Prostate gland (tissue), 2 donors: Measurements from ENCODE around the gene PAGE2B. TPM values are rescaled to one million over a fixed set of nuclear protein-coding genes. Genes with fewer than 3 reads are reported as not detected.

Experiments used
- DNase-seq: peaks from one replicate; pipeline ENCODE4 v3.0.0-alpha.2; 2019; ENCODE audit warnings: low spot score
- H3K27ac ChIP-seq, 2 donors: fragments of 200-600 bp; sonication (generic); 2 replicates each; pipeline ENCODE4 v1.5.1; 2017 to 2019
- H3K27me3 ChIP-seq: fragments of 200-600 bp; sonication (generic); replicated peaks from 2 replicates; pipeline ENCODE4 v1.5.1; 2019; ENCODE audit not compliant: insufficient read depth
- H3K36me3 ChIP-seq, 2 donors: fragments of 200-600 bp; sonication (generic); 1 replicate in 1 of 2; 2 replicates in 1 of 2; pipeline versions ENCODE4 v1.5.1 to v1.8.1; 2017 to 2019
- H3K4me1 ChIP-seq: fragments of 200-600 bp; sonication (generic); replicated peaks from 2 replicates; pipeline ENCODE4 v1.5.1; 2019
- H3K4me3 ChIP-seq, 2 donors: fragments of 200-600 bp; sonication (generic); 2 replicates each; pipeline ENCODE4 v1.5.1; 2017 to 2019
- H3K9me3 ChIP-seq: fragments of 200-600 bp; sonication (generic); 2 replicates; pipeline ENCODE4 v1.5.1; 2017
- CTCF ChIP-seq, 4 experiments: fragments of 200-600 bp in 2 of 4; fragments of 450-650 bp in 2 of 4; sonication (generic) in 2 of 4; IDR thresholded peaks; 1 replicate in 3 of 4; 2 replicates in 1 of 4; pipeline ENCODE4 v1.5.1; 2016 to 2019; ENCODE audit warnings: antibody characterized with exemption in 4 of 4, mild to moderate bottlenecking in 2 of 4, moderate library complexity in 2 of 4
- POLR2A ChIP-seq: fragments of 450-650 bp; IDR thresholded peaks from one replicate; pipeline ENCODE4 v1.6.1; 2016; ENCODE audit warnings: antibody characterized with exemption, mild to moderate bottlenecking
- POLR2AphosphoS5 ChIP-seq: sonication (generic); formaldehyde crosslinking; IDR thresholded peaks from one replicate; pipeline ENCODE4 v1.6.1; 2017; ENCODE audit warnings: antibody characterized with exemption
- WGBS: methylation state at CpG from one replicate; pipeline ENCODE4 v1.1.5; 2018; 5-methylcytosine and 5-hydroxymethylcytosine counted together
- intact Hi-C: fragments of 100-400 bp; cut with DNase I; formaldehyde crosslinking; loops from one replicate; pipeline ENCODE4 v1.14.2; 2022
- total RNA-seq, 2 donors: library from RNA; depleted of rRNA; stranded (reverse); fragments of >200 nt; gene quantifications; one replicate each; pipeline ENCODE4 v1.1.0, GENCODE V29; 2016

Gene PAGE2B
- total RNA-seq, 2 donors from 2014 or later, result 17.3 TPM; not detected in 1

GRCh38 chrX:55098691-55099090, 23.9 kb downstream of the PAGE2B start:
- TF ChIP-seq POLR2A, result no peak
- no peak for TF ChIP-seq CTCF (IDR thresholded peaks at IDR 0.05)
- TF ChIP-seq POLR2AphosphoS5, result no peak
- Histone ChIP-seq H3K4me3 (no peak overlapping the region), H3K4me1 (no peaks in the 10 kb centered on the region), H3K36me3 (no peaks in the 10 kb centered on the region), H3K27me3 (no peaks in the 10 kb centered on the region), H3K27ac (no peak overlapping the region), H3K9me3 (no peaks in the 10 kb centered on the region)
- 44% methylated on average over 2 of the region's 2 CpGs for WGBS
- intact Hi-C loops, result no loop called here
- no peak for DNase-seq

DNA sequence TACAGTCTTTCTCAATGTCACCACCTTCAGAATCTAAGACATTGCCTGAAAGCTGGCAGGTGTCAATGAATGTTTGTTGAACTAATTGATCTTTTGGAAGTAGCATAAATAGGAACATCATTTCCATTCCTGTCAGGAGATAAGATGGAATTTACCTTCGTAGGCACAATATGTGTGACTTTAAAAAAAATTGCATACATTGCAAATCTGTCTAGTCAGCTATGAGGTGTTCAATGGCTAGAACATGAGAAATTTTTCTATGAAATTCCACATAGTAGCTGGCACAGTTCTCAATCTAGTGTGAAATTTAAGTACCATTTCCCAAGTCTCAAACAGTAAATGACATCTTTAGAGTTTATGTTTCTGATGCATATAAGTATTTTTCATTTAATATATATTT, 24.3 kb downstream of the PAGE2B start:
- no peaks in the 10 kb centered on the region for H3K4me1 ChIP-seq
- no peak for DNase-seq
- TF ChIP-seq POLR2A, result no peak
- no peak for TF ChIP-seq CTCF (IDR thresholded peaks at IDR 0.05)
- no peak for TF ChIP-seq POLR2AphosphoS5
- no peak overlapping the region for H3K4me3 ChIP-seq
- WGBS, result 57% methylated on average over 1 of the region's 1 CpG
- no peaks in the 10 kb centered on the region for H3K36me3 ChIP-seq
- intact Hi-C loops, result no loop called here
- H3K9me3 ChIP-seq, result no peaks in the 10 kb centered on the region
- H3K27me3 ChIP-seq, result no peaks in the 10 kb centered on the region
- no peak overlapping the region for H3K27ac ChIP-seq

- H3K4me1 ChIP-seq, result no peaks in the 10 kb centered on the region
- H3K27ac ChIP-seq, result no peak overlapping the region
- H3K4me3 ChIP-seq, result no peak overlapping the region
- no peaks in the 10 kb centered on the region for H3K27me3 ChIP-seq
- intact Hi-C loops, result no loop called here
- DNase-seq, result no peak
- H3K9me3 ChIP-seq, result no peaks in the 10 kb centered on the region
- WGBS, result 65% methylated on average over 3 of the region's 3 CpGs
- TF ChIP-seq POLR2AphosphoS5, result no peak
- no peak for TF ChIP-seq POLR2A
- no peak for TF ChIP-seq CTCF (IDR thresholded peaks at IDR 0.05)
- H3K36me3 ChIP-seq, result no peaks in the 10 kb centered on the region
These were observed 27.9 kb downstream of the PAGE2B start for GRCh38 chrX:55102754-55103153.

DNA sequence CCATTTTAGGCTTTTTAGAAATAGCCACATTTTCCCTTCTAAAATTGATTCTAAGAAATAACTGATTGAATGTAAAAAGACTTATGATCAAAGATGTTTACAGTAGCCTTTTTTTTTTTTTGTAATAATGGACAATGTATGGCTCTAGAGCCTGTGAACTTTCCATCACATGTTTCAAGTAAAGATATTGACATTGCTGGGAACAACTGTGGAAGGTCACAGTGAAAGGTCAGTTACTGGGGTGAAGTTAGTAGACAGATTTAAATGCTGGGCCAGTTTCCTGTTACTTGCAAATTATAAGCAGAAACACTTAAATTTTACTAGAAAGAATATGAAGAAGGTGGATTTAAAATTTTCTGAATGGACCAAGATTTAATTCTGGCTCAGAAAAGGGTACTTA, 32.4 kb downstream of the PAGE2B start:
- intact Hi-C loops, result no loop called here
- no peak for TF ChIP-seq POLR2AphosphoS5
- Histone ChIP-seq H3K27ac (no peak overlapping the region), H3K4me1 (no peaks in the 10 kb centered on the region), H3K27me3 (no peaks in the 10 kb centered on the region), H3K36me3 (no peaks in the 10 kb centered on the region), H3K9me3 (no peaks in the 10 kb centered on the region), H3K4me3 (no peak overlapping the region)
- no peak for DNase-seq

- Histone ChIP-seq H3K9me3 (no peaks in the 10 kb centered on the region), H3K4me3 (no peak overlapping the region), H3K36me3 (no peaks in the 10 kb centered on the region), H3K27ac (no peak overlapping the region), H3K4me1 (no peaks in the 10 kb centered on the region), H3K27me3 (no peaks in the 10 kb centered on the region)
- 60% methylated on average over 2 of the region's 2 CpGs for WGBS
- intact Hi-C loops, result no loop called here
- no peak for DNase-seq
- TF ChIP-seq CTCF (IDR thresholded peaks at IDR 0.05) (no peak), POLR2A (no peak), POLR2AphosphoS5 (no peak)
These were observed 33.1 kb downstream of the PAGE2B start for GRCh38 chrX:55107911-55108310.
